Measurements from ENCODE around the gene EID3.
"Not testable (repeated sequence)": the region's sequence is repeated elsewhere in the genome, so short reads cannot be mapped to it uniquely, and the experiment has no call there.

Gene EID3

GRCh38 chr12:104303538-104304151, at the start of gene EID3:
Gene EID3 (plus strand): TSS chr12:104303739. CDS start chr12:104303935, 196 bp downstream.
- peak within 1 kb of the TSS; percentile 51 for H3K4me3 ChIP-seq (replicated peaks; ENCODE audit: low read depth, low read length)
- TF ChIP-seq, protein P1, sequence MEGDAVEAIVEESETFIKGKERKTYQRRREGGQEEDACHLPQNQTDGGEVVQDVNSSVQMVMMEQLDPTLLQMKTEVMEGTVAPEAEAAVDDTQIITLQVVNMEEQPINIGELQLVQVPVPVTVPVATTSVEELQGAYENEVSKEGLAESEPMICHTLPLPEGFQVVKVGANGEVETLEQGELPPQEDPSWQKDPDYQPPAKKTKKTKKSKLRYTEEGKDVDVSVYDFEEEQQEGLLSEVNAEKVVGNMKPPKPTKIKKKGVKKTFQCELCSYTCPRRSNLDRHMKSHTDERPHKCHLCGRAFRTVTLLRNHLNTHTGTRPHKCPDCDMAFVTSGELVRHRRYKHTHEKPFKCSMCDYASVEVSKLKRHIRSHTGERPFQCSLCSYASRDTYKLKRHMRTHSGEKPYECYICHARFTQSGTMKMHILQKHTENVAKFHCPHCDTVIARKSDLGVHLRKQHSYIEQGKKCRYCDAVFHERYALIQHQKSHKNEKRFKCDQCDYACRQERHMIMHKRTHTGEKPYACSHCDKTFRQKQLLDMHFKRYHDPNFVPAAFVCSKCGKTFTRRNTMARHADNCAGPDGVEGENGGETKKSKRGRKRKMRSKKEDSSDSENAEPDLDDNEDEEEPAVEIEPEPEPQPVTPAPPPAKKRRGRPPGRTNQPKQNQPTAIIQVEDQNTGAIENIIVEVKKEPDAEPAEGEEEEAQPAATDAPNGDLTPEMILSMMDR (IDR thresholded peaks at IDR 0.05; ENCODE audit: insufficient read depth, low read length, poor library complexity, severe bottlenecking): no peak
- peaks cover 7% of the 10 kb centered on the region for H3K36me3 ChIP-seq (ENCODE audit: control insufficient read depth, insufficient read depth, low read length)
- DNase-seq (ENCODE audit: extremely low read depth, insufficient read length): peak; percentile 87
- H3K27me3 ChIP-seq (replicated peaks; ENCODE audit: control insufficient read depth, insufficient read depth, low read length): no peaks in the 10 kb centered on the region

DNA sequence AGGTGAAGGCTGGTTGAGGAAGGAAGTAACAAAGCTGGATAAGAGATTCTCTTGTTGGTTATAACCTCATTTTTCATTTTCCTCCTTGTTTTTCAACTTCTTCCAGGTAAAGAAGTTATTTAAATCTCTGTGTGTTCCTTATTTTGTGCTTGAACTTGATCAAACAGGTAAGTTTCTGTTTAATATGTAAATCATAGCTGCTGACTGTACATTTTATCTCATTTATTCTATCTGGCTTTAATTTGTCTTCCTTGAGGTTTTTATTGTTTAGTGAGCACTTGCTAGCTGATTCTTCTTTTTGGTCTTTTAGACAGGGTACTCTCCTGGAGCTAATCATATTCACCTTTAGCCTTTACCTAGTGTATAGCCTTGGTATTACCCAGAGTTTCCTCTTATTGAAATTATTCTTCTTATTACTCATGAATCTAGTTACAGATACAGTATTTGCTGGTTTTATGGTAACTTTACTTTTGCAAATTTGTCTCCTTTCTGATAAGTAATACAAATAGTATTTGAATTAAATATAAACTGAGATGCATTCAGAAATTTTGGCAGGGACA, 45.5 kb upstream of the EID3 start:
- H3K4me3 ChIP-seq (replicated peaks; ENCODE audit: low read depth, low read length): no peak overlapping the region
- H3K27me3 ChIP-seq (replicated peaks; ENCODE audit: control insufficient read depth, insufficient read depth, low read length): no peaks in the 10 kb centered on the region
- H3K36me3 ChIP-seq (ENCODE audit: control insufficient read depth, insufficient read depth, low read length): no peaks in the 10 kb centered on the region
- no peak for DNase-seq (ENCODE audit: extremely low read depth, insufficient read length)
- TF ChIP-seq, protein P1 (IDR thresholded peaks at IDR 0.05; ENCODE audit: insufficient read depth, low read length, poor library complexity, severe bottlenecking): no peak

GRCh38 chr12:104258476-104259067, 45.0 kb upstream of the EID3 start:
- Histone ChIP-seq H3K27me3 (replicated peaks; ENCODE audit: control insufficient read depth, insufficient read depth, low read length) (no peaks in the 10 kb centered on the region), H3K36me3 (ENCODE audit: control insufficient read depth, insufficient read depth, low read length) (no peaks in the 10 kb centered on the region), H3K4me3 (replicated peaks; ENCODE audit: low read depth, low read length) (no peak overlapping the region)
- no peak for DNase-seq (ENCODE audit: extremely low read depth, insufficient read length)
- TF ChIP-seq, protein P1 (IDR thresholded peaks at IDR 0.05; ENCODE audit: insufficient read depth, low read length, poor library complexity, severe bottlenecking): no peak

DNA sequence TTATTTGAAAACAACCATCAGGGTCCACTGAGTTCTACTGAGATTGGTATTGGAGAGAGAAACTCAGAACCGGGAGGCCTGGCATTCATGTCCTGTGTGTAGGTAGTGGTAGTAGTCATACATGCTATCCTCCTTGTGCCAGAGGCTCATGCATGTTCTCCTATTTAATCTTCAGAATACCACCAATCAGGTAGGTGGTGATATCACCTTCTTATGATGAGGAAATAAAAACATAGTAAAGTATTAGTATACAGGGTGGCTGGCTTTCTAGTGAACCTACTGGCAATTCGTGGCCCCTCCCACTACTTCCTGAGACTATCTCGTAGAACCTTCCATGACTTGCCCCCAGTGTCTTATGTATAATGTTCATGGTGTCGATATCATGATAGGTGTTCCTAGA, 40.5 kb upstream of the EID3 start:
- TF ChIP-seq, protein P1 (IDR thresholded peaks at IDR 0.05; ENCODE audit: insufficient read depth, low read length, poor library complexity, severe bottlenecking): no peak
- H3K4me3 ChIP-seq (replicated peaks; ENCODE audit: low read depth, low read length): no peak overlapping the region
- no peaks in the 10 kb centered on the region for H3K27me3 ChIP-seq (replicated peaks; ENCODE audit: control insufficient read depth, insufficient read depth, low read length)
- H3K36me3 ChIP-seq (ENCODE audit: control insufficient read depth, insufficient read depth, low read length): no peaks in the 10 kb centered on the region
- DNase-seq (ENCODE audit: extremely low read depth, insufficient read length): no peak

DNA sequence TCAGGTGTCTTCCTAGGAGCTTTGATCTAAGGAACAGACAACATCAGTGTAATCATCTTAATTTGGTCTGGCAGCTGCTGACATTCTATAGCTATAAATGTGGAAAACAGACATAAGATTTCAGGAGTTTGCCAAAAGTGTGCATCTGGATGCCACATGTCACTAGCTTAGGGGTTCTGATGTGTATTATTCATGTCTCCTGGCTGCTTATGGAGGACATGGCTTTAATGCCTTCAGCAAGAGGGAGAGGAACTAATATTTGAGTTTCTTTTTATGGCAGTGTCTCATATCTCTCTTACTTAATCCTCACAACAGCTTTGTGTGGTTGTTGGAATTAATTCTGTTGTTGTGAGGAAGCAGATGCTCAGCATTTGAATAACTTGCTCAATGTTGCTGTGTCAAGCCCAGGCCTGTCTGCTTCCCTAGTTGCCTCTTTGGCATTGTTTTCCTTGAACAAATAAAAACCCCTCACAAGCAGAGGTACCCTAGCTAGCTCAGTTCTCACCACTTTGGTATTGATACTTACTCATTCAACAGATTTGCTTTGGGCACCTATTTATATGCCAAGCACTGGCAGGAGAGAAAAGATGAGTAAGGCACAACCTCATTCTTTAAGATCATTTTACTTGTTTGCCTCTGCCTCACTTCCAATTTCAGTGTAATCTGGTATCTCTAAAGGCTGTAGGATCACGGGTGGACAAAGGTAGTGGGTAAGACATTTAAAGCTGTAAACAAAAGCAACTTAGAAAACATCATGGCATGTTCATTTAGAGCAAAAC, 39.8 kb upstream of the EID3 start:
- no peak for DNase-seq (ENCODE audit: extremely low read depth, insufficient read length)
- Histone ChIP-seq H3K36me3 (ENCODE audit: control insufficient read depth, insufficient read depth, low read length) (no peaks in the 10 kb centered on the region), H3K27me3 (replicated peaks; ENCODE audit: control insufficient read depth, insufficient read depth, low read length) (no peaks in the 10 kb centered on the region), H3K4me3 (replicated peaks; ENCODE audit: low read depth, low read length) (no peak overlapping the region)
- TF ChIP-seq, protein P1 (IDR thresholded peaks at IDR 0.05; ENCODE audit: insufficient read depth, low read length, poor library complexity, severe bottlenecking): no peak

GRCh38 chr12:104265436-104265835, 38.1 kb upstream of the EID3 start:
- H3K4me3 ChIP-seq (replicated peaks; ENCODE audit: low read depth, low read length); H3K36me3 ChIP-seq (ENCODE audit: control insufficient read depth, insufficient read depth, low read length); DNase-seq (ENCODE audit: extremely low read depth, insufficient read length); H3K27me3 ChIP-seq (replicated peaks; ENCODE audit: control insufficient read depth, insufficient read depth, low read length): not testable (repeated sequence)
